ENCODE results near the gene ERN1. TPM values are rescaled to one million over a fixed set of nuclear protein-coding genes. Genes with fewer than 3 reads are reported as not detected.

ERN1 gene
- polyA plus RNA-seq, 1 donor from 2014 or later: 2.3 TPM

- Histone ChIP-seq H3K4me2 (ENCODE audit: low read length) (no peak overlapping the region), H3K27me3 (ENCODE audit: insufficient read depth, low read depth, low read length) (no peaks in the 10 kb centered on the region), H2AFZ (ENCODE audit: low read depth, low read length) (no peak overlapping the region), H3F3A (ENCODE audit: insufficient read depth, low read length, poor library complexity, severe bottlenecking) (no peaks in the 10 kb centered on the region), H3K4me3 (ENCODE audit: low read length) (no peak overlapping the region), H3K27ac (ENCODE audit: low read length) (no peak overlapping the region), H3K9me2 (ENCODE audit: insufficient read depth, low read length) (no peaks in the 10 kb centered on the region), H3K79me2 (replicated peaks; ENCODE audit: insufficient read depth, low read length) (no peaks in the 10 kb centered on the region), H4K20me1 (ENCODE audit: insufficient read depth) (no peaks in the 10 kb centered on the region), H3K36me3 (ENCODE audit: insufficient read depth, low read length) (no peaks in the 10 kb centered on the region), H3K9me3 (ENCODE audit: low read length) (no peaks in the 10 kb centered on the region), H3K9ac (ENCODE audit: low read length) (no peak overlapping the region)
- TF ChIP-seq POLR2AphosphoS5 (IDR thresholded peaks at IDR 0.05) (no peak), RAD21 (conservative IDR thresholded peaks at IDR 0.05) (no peak), EP300 (conservative IDR thresholded peaks at IDR 0.05; ENCODE audit: poor library complexity, severe bottlenecking) (no peak), TAF1 (IDR thresholded peaks at IDR 0.05; ENCODE audit: low read depth) (no peak), CTCF (IDR thresholded peaks at IDR 0.05; ENCODE audit: poor library complexity, severe bottlenecking) (no peak), REST (IDR thresholded peaks at IDR 0.05; ENCODE audit: borderline replicate concordance) (no peak), MXI1 (conservative IDR thresholded peaks at IDR 0.05; ENCODE audit: poor library complexity, severe bottlenecking) (no peak), EZH2 (IDR thresholded peaks at IDR 0.05; ENCODE audit: borderline replicate concordance, insufficient read depth, low read length, poor library complexity, severe bottlenecking) (no peak), SMC3 (conservative IDR thresholded peaks at IDR 0.05; ENCODE audit: poor library complexity) (no peak)
These were observed 32.6 kb upstream of the ERN1 start for GRCh38 chr17:64162554-64162953.

- no peak overlapping the region for H2AFZ ChIP-seq (ENCODE audit: low read depth, low read length)
- no peak for TF ChIP-seq RAD21 (conservative IDR thresholded peaks at IDR 0.05)
- no peak for TF ChIP-seq SMC3 (conservative IDR thresholded peaks at IDR 0.05; ENCODE audit: poor library complexity)
- TF ChIP-seq CTCF (IDR thresholded peaks at IDR 0.05; ENCODE audit: poor library complexity, severe bottlenecking): no peak
- TF ChIP-seq POLR2AphosphoS5 (IDR thresholded peaks at IDR 0.05): no peak
- no peak for TF ChIP-seq MXI1 (conservative IDR thresholded peaks at IDR 0.05; ENCODE audit: poor library complexity, severe bottlenecking)
- TF ChIP-seq TAF1 (IDR thresholded peaks at IDR 0.05; ENCODE audit: low read depth): no peak
- no peak for TF ChIP-seq EZH2 (IDR thresholded peaks at IDR 0.05; ENCODE audit: borderline replicate concordance, insufficient read depth, low read length, poor library complexity, severe bottlenecking)
- no peaks in the 10 kb centered on the region for H4K20me1 ChIP-seq (ENCODE audit: insufficient read depth)
These were observed 31.6 kb upstream of the ERN1 start for GRCh38 chr17:64161380-64162176.

More at GRCh38 chr17:64161380-64162176, 31.6 kb upstream of the ERN1 start:
- H3F3A ChIP-seq (ENCODE audit: insufficient read depth, low read length, poor library complexity, severe bottlenecking): no peaks in the 10 kb centered on the region
- H3K27ac ChIP-seq (ENCODE audit: low read length): no peak overlapping the region
- H3K4me2 ChIP-seq (ENCODE audit: low read length): no peak overlapping the region
- H3K27me3 ChIP-seq (ENCODE audit: insufficient read depth, low read depth, low read length): no peaks in the 10 kb centered on the region
- H3K4me3 ChIP-seq (ENCODE audit: low read length): no peak overlapping the region
- no peaks in the 10 kb centered on the region for H3K9me2 ChIP-seq (ENCODE audit: insufficient read depth, low read length)
- H3K9me3 ChIP-seq (ENCODE audit: low read length): no peaks in the 10 kb centered on the region
- H3K79me2 ChIP-seq (replicated peaks; ENCODE audit: insufficient read depth, low read length): no peaks in the 10 kb centered on the region
- H3K36me3 ChIP-seq (ENCODE audit: insufficient read depth, low read length): no peaks in the 10 kb centered on the region
- H3K9ac ChIP-seq (ENCODE audit: low read length): no peak overlapping the region

Data from neural cell (in vitro differentiated cells).